ES-I3 (cell line): Measurements from ENCODE around the gene KREMEN1.

Experiments
- H3K36me3 ChIP-seq: 2 replicates; pipeline ENCODE4 v1.6.1; 2013; ENCODE audit warnings: mild to moderate bottlenecking, low read length, control low read depth, moderate library complexity; ENCODE audit not compliant: insufficient read depth
- H3K4me1 ChIP-seq: 2 replicates; pipeline ENCODE4 v1.6.1; 2013; ENCODE audit warnings: mild to moderate bottlenecking, control low read depth, low read length; ENCODE audit not compliant: insufficient read depth
- H3K9ac ChIP-seq: 2 replicates; pipeline ENCODE4 v1.6.1; 2013; ENCODE audit warnings: low read depth, mild to moderate bottlenecking, low read length, moderate library complexity
- H3K9me3 ChIP-seq: 2 replicates; pipeline ENCODE4 v1.6.1; 2013; ENCODE audit warnings: mild to moderate bottlenecking, low read length, moderate library complexity; ENCODE audit not compliant: control insufficient read depth, insufficient read depth

KREMEN1 gene

GRCh38 chr22:29134448-29134847 is 61.6 kb downstream of the KREMEN1 start:
- Histone ChIP-seq H3K9ac (no peak overlapping the region), H3K4me1 (no peaks in the 10 kb centered on the region), H3K9me3 (no peaks in the 10 kb centered on the region), H3K36me3 (no peaks in the 10 kb centered on the region; the same call in 1 of the 2 replicates)

- no peaks in the 10 kb centered on the region for H3K9me3 ChIP-seq
- H3K4me1 ChIP-seq: peaks cover 12% of the 10 kb centered on the region
- H3K9ac ChIP-seq: no peak overlapping the region
- H3K36me3 ChIP-seq: peaks cover 3% of the 10 kb centered on the region; the same call in 1 of the 2 replicates
These were observed 64.2 kb downstream of the KREMEN1 start for GRCh38 chr22:29136782-29137700.

- H3K9ac ChIP-seq: no peak overlapping the region
- H3K4me1 ChIP-seq: peaks cover 12% of the 10 kb centered on the region
- H3K9me3 ChIP-seq: no peaks in the 10 kb centered on the region
- peaks cover 3% of the 10 kb centered on the region; the same call in 1 of the 2 replicates for H3K36me3 ChIP-seq
These were observed 65.9 kb downstream of the KREMEN1 start for GRCh38 chr22:29138556-29139305.

- peaks cover 12% of the 10 kb centered on the region for H3K4me1 ChIP-seq
- H3K36me3 ChIP-seq: peaks cover 3% of the 10 kb centered on the region; the same call in 1 of the 2 replicates
- no peaks in the 10 kb centered on the region for H3K9me3 ChIP-seq
- H3K9ac ChIP-seq: no peak overlapping the region
These were observed 67.3 kb downstream of the KREMEN1 start for GRCh38 chr22:29139965-29140782.

GRCh38 chr22:29141078-29141688 is 68.3 kb downstream of the KREMEN1 start:
- H3K9ac ChIP-seq: no peak overlapping the region
- peaks cover 3% of the 10 kb centered on the region; the same call in 1 of the 2 replicates for H3K36me3 ChIP-seq
- H3K4me1 ChIP-seq: peaks cover 12% of the 10 kb centered on the region
- no peaks in the 10 kb centered on the region for H3K9me3 ChIP-seq

- no peak overlapping the region for H3K9ac ChIP-seq
- peaks cover 12% of the 10 kb centered on the region for H3K4me1 ChIP-seq
- no peaks in the 10 kb centered on the region for H3K9me3 ChIP-seq
- 0 out of 2 replicates have a peak, but pooled peaks cover 3% of the 10 kb centered on the region for H3K36me3 ChIP-seq
These were observed 69.3 kb downstream of the KREMEN1 start for GRCh38 chr22:29142116-29142515.

GRCh38 chr22:29143941-29144785 is 71.3 kb downstream of the KREMEN1 start:
- 0 out of 2 replicates have a peak, but pooled peaks cover 3% of the 10 kb centered on the region for H3K36me3 ChIP-seq
- peaks cover 12% of the 10 kb centered on the region for H3K4me1 ChIP-seq
- H3K9me3 ChIP-seq: no peaks in the 10 kb centered on the region
- no peak overlapping the region for H3K9ac ChIP-seq

- H3K9me3 ChIP-seq: no peaks in the 10 kb centered on the region
- H3K36me3 ChIP-seq: 0 out of 2 replicates have a peak, but pooled peaks cover 1% of the 10 kb centered on the region
- H3K4me1 ChIP-seq: peaks cover 12% of the 10 kb centered on the region
- H3K9ac ChIP-seq: no peak overlapping the region
These were observed 71.9 kb downstream of the KREMEN1 start for GRCh38 chr22:29144786-29145160.

GRCh38 chr22:29145321-29146072 is 72.7 kb downstream of the KREMEN1 start:
- no peak overlapping the region for H3K9ac ChIP-seq
- H3K9me3 ChIP-seq: no peaks in the 10 kb centered on the region
- H3K4me1 ChIP-seq: peaks cover 12% of the 10 kb centered on the region
- H3K36me3 ChIP-seq: no peaks in the 10 kb centered on the region

- H3K9ac ChIP-seq: no peak overlapping the region
- no peaks in the 10 kb centered on the region for H3K9me3 ChIP-seq
- H3K36me3 ChIP-seq: no peaks in the 10 kb centered on the region
- H3K4me1 ChIP-seq: peaks cover 12% of the 10 kb centered on the region
These were observed 73.3 kb downstream of the KREMEN1 start for GRCh38 chr22:29146091-29146560.

- no peaks in the 10 kb centered on the region for H3K36me3 ChIP-seq
- H3K9me3 ChIP-seq: no peaks in the 10 kb centered on the region
- peaks cover 12% of the 10 kb centered on the region for H3K4me1 ChIP-seq
- no peak overlapping the region for H3K9ac ChIP-seq
These were observed 73.9 kb downstream of the KREMEN1 start for GRCh38 chr22:29146771-29147170.

- H3K9me3 ChIP-seq: no peaks in the 10 kb centered on the region
- no peaks in the 10 kb centered on the region for H3K36me3 ChIP-seq
- H3K4me1 ChIP-seq: peaks cover 16% of the 10 kb centered on the region
- H3K9ac ChIP-seq: no peak overlapping the region
These were observed 74.6 kb downstream of the KREMEN1 start for GRCh38 chr22:29147331-29147899.
